Activated T-cell treated with anti-CD3 and anti-CD28 coated beads for 24 hours (primary cell): ENCODE measurements around the gene KLK4.

Source experiments
- DNase-seq: peaks from one replicate; pipeline ENCODE4 v3.0.0-alpha.2; 2020; ENCODE audit warnings: low read depth

The KLK4 gene

DNA sequence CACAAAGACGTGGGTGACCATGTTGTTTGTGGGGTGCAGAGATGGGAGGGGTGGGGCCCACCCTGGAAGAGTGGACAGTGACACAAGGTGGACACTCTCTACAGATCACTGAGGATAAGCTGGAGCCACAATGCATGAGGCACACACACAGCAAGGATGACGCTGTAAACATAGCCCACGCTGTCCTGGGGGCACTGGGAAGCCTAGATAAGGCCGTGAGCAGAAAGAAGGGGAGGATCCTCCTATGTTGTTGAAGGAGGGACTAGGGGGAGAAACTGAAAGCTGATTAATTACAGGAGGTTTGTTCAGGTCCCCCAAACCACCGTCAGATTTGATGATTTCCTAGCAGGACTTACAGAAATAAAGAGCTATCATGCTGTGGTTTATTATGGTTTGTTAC, 32.3 kb downstream of the KLK4 start:
- no peak for DNase-seq

- DNase-seq = no peak
These were observed 33.9 kb downstream of the KLK4 start for GRCh38 chr19:50877338-50877737.

DNA sequence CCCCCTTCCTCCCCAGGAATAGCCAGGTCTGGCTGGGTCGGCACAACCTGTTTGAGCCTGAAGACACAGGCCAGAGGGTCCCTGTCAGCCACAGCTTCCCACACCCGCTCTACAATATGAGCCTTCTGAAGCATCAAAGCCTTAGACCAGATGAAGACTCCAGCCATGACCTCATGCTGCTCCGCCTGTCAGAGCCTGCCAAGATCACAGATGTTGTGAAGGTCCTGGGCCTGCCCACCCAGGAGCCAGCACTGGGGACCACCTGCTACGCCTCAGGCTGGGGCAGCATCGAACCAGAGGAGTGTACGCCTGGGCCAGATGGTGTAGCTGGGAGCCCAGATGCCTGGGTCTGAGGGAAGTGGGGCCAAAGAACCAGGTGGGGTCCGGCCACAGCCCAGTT, 34.7 kb downstream of the KLK4 start:
- no peak for DNase-seq

DNA sequence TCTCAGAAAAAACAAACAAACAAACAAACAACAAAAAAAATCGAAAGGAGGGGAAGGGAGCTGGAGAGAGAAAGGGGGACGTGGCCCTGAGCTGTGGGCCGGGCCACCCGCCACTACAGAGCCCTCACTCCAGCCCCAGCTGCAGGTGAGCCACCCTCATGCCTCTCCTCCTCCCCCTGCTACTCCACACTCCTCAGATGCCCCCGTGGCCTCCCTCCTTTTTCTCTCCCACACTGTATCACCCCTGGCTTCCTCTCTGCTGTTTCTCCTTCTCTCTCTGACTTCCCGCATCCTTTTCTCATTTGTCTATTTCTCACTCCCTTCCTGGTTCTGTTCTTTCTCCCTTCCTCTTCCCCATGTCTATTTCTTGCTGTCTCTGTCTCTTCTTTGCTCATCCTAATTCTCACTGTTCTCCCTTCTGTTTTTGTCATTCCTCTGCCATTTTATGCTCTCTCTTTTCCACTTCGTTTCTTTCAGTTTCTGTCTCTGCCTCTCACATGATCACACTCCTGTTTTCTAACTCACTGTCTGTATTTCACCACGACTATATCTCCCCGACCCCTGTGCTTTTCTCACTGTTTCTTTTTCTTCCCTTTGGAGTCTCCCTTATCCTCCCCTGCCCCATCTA, 35.3 kb downstream of the KLK4 start:
- DNase-seq = no peak

DNA sequence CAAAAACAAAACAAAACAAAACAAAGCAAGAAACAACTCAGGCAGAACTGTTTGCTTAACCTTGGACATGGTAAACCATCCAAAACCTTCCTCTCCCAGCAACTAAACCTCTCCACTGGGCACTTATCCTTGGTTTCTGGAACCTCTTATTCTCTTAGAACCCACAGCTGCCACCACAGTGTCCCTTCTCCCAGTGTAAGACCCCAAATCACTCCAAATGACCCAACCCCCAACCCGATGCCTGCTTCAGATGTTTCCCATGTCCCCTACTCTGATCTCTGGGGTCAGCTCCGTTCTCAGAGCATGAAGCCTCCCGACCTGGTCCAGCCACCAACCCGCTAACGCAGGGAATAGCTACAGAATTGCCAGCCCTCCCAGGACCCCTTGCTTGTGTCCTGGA, 37.0 kb downstream of the KLK4 start:
- no peak for DNase-seq

- no peak for DNase-seq
These were observed 38.1 kb downstream of the KLK4 start, which contains the start of gene KLK2 for GRCh38 chr19:50873056-50873455. Gene KLK2 (plus strand): TSS chr19:50873439. CDS start chr19:50873474, 35 bp downstream.

GRCh38 chr19:50870417-50871089, 40.6 kb downstream of the KLK4 start:
- DNase-seq = no peak

DNA sequence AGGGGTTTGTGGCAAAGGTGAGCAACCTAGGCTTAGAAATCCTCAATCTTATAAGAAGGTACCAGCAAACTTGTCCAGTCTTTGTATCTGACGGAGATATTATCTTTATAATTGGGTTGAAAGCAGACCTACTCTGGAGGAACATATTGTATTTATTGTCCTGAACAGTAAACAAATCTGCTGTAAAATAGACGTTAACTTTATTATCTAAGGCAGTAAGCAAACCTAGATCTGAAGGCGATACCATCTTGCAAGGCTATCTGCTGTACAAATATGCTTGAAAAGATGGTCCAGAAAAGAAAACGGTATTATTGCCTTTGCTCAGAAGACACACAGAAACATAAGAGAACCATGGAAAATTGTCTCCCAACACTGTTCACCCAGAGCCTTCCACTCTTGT, 41.7 kb downstream of the KLK4 start:
- DNase-seq = no peak

GRCh38 chr19:50861496-50862286, 49.5 kb downstream of the KLK4 start:
- DNase-seq = no peak

- DNase-seq = no peak
These were observed 50.2 kb downstream of the KLK4 start for GRCh38 chr19:50861010-50861409.

- DNase-seq = no peak
These were observed 51.3 kb downstream of the KLK4 start for GRCh38 chr19:50859849-50860248.

DNA sequence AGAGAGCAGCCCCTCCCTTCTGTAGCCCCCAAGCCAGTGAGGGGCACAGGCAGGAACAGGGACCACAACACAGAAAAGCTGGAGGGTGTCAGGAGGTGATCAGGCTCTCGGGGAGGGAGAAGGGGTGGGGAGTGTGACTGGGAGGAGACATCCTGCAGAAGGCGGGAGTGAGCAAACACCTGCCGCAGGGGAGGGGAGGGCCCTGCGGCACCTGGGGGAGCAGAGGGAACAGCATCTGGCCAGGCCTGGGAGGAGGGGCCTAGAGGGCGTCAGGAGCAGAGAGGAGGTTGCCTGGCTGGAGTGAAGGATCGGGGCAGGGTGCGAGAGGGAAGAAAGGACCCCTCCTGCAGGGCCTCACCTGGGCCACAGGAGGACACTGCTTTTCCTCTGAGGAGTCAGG, 52.3 kb downstream of the KLK4 start:
- no peak for DNase-seq

DNA sequence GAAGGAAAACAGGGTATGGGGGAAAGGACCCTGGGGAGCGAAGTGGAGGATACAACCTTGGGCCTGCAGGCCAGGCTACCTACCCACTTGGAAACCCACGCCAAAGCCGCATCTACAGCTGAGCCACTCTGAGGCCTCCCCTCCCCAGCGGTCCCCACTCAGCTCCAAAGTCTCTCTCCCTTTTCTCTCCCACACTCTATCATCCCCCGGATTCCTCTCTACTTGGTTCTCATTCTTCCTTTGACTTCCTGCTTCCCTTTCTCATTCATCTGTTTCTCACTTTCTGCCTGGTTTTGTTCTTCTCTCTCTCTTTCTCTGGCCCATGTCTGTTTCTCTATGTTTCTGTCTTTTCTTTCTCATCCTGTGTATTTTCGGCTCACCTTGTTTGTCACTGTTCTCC, 53.8 kb downstream of the KLK4 start:
- no peak for DNase-seq
